HepG2 (cell line): ENCODE measurements around the gene PAN3. TPM values are rescaled to one million over a fixed set of nuclear protein-coding genes. Genes with fewer than 3 reads are reported as not detected.

Experiments
- ATAC-seq: fragments of 200-7000 bp; cut with Tn5 transposase; 3 replicates; pipeline ENCODE4 v1.9.1; 2020; ENCODE audit warnings: mild to moderate bottlenecking, moderate library complexity
- BruUV-seq: library from RNA; stranded (reverse); fragments of 400-500 nt; replicated peaks from 2 replicates; lab custom pipeline; 2021; lab: Mats Ljungman, UMichigan
- CTCF ChIA-PET: fragments of 300-600 bp; formaldehyde crosslinking; extraction: SDS; loops from one replicate; lab custom pipeline; 2021; ENCODE audit warnings: low total read pairs, inconsistent platforms, low intra/inter-chr PET ratio; lab: Yijun Ruan, JAX
- POLR2A ChIA-PET: fragments of 350-600 bp; sonication (Branson Sonifier 250); formaldehyde crosslinking; loops from one replicate; lab custom pipeline; 2020; ENCODE audit warnings: antibody characterized with exemption, inconsistent platforms; lab: Yijun Ruan, JAX
- DNase-seq: peaks from one replicate; pipeline ENCODE4 v3.0.0-alpha.2; 2015; ENCODE audit warnings: low spot score
- FAIRE-seq: peaks from 3 replicates; lab custom pipeline; 2011; peaks lifted over from hg19 to GRCh38; lab: Jason Lieb, UNC
- H2AFZ ChIP-seq: one replicate; pipeline ENCODE4 v1.6.1; 2011; ENCODE audit warnings: low read length, inconsistent platforms
- H3K27ac ChIP-seq: fragments of 300-600 bp; 3 replicates; pipeline ENCODE4 v1.8.0; 2011; ENCODE audit warnings: mixed run types, mild to moderate bottlenecking, mixed read lengths, low read length, inconsistent platforms; ENCODE audit not compliant: insufficient read depth; ENCODE audit errors: extremely low read length
- H3K27me3 ChIP-seq, 2 experiments: fragments of 200-600 bp in 1 of 2; 2 replicates in 1 of 2; 3 replicates in 1 of 2; pipeline versions ENCODE4 v1.6.0 to v1.8.0; 2011; ENCODE audit warnings: low read length in 2 of 2, mild to moderate bottlenecking in 2 of 2, moderate library complexity in 2 of 2, inconsistent platforms in 1 of 2; ENCODE audit not compliant: insufficient read depth in 2 of 2, control insufficient read depth in 1 of 2
- H3K36me3 ChIP-seq, 2 experiments: fragments of 200-600 bp in 1 of 2; replicated peaks in 1 of 2; 2 replicates in 1 of 2; 3 replicates in 1 of 2; pipeline versions ENCODE4 v1.5.1 to v1.8.0; 2011; ENCODE audit warnings: low read length in 2 of 2, inconsistent platforms in 1 of 2; ENCODE audit not compliant: insufficient read depth in 2 of 2, control insufficient read depth in 1 of 2
- H3K4me1 ChIP-seq: 2 replicates; pipeline ENCODE4 v1.5.1; 2012; ENCODE audit warnings: low read length, inconsistent platforms; ENCODE audit not compliant: insufficient read depth
- H3K4me2 ChIP-seq: 2 replicates; pipeline ENCODE4 v1.6.0; 2011; ENCODE audit warnings: low read depth, low read length, inconsistent platforms
- H3K4me3 ChIP-seq, 3 experiments: fragments of 200-600 bp in 1 of 3; sonication (generic), shearing (Covaris generic) in 1 of 3; replicated peaks in 1 of 3; 2 replicates each; pipeline ENCODE4 v1.5.1; 2011 to 2016; ENCODE audit warnings: low read length in 3 of 3, inconsistent platforms in 2 of 3, low read depth in 2 of 3, mild to moderate bottlenecking in 2 of 3, control low read depth in 1 of 3, mixed read lengths in 1 of 3; ENCODE audit not compliant: insufficient read depth in 1 of 3
- H3K79me2 ChIP-seq: one replicate; pipeline ENCODE4 v1.6.1; 2011; ENCODE audit warnings: low read length, inconsistent platforms; ENCODE audit not compliant: insufficient read depth
- H3K9ac ChIP-seq: 2 replicates; pipeline ENCODE4 v1.6.0; 2011; ENCODE audit warnings: mild to moderate bottlenecking, low read depth, low read length, inconsistent platforms; ENCODE audit not compliant: insufficient read depth
- H3K9me3 ChIP-seq: 2 replicates; pipeline ENCODE4 v1.5.1; 2012; ENCODE audit warnings: mild to moderate bottlenecking, low read length
- H4K20me1 ChIP-seq: 2 replicates; pipeline ENCODE4 v1.6.0; 2011; ENCODE audit warnings: inconsistent platforms, mild to moderate bottlenecking, low read length, moderate library complexity; ENCODE audit not compliant: insufficient read depth
- AGO2 ChIP-seq: fragments of 200-400 bp; formaldehyde crosslinking; optimal IDR thresholded peaks from 2 replicates; pipeline ENCODE3; 2017; ENCODE audit warnings: mild to moderate bottlenecking, low read depth, low read length, moderate library complexity
- ELF3 ChIP-seq: IDR thresholded peaks from 2 replicates; pipeline ENCODE4 v1.6.1; 2016; ENCODE audit warnings: missing genetic modification reagents, missing compliant biosample characterization
- GATA4 ChIP-seq: sonication (generic); IDR thresholded peaks from 2 replicates; pipeline ENCODE4 v1.6.1; 2016; ENCODE audit warnings: antibody characterized with exemption, low read depth, borderline replicate concordance
- HOMEZ ChIP-seq: IDR thresholded peaks from 2 replicates; pipeline ENCODE4 v1.6.1; 2016; ENCODE audit warnings: low read depth
- MAFF ChIP-seq: IDR thresholded peaks from 2 replicates; pipeline ENCODE4 v1.6.1; 2011; ENCODE audit warnings: low read depth, low read length, improper control_type of control experiment
- MAFK ChIP-seq, 2 experiments: IDR thresholded peaks in 1 of 2; conservative IDR thresholded peaks in 1 of 2; 2 replicates each; pipeline ENCODE4 v1.6.1; 2011; ENCODE audit warnings: improper control_type of control experiment in 2 of 2, low read length in 2 of 2
- PITX1 ChIP-seq: sonication (generic); formaldehyde crosslinking; IDR thresholded peaks from 2 replicates; pipeline ENCODE4 v1.5.1; 2020; ENCODE audit warnings: mild to moderate bottlenecking, missing genetic modification reagents
- SALL1 ChIP-seq: sonication (generic); formaldehyde crosslinking; IDR thresholded peaks from 2 replicates; pipeline ENCODE4 v1.8.0; 2022; ENCODE audit warnings: mild to moderate bottlenecking, missing genetic modification reagents
- TAF15 ChIP-seq: fragments of 200-400 bp; formaldehyde crosslinking; IDR thresholded peaks from one replicate; pipeline ENCODE4 v1.6.1; 2018; ENCODE audit warnings: mild to moderate bottlenecking, low read depth, low read length; ENCODE audit not compliant: poor library complexity, severe bottlenecking
- THAP11 ChIP-seq: IDR thresholded peaks from 2 replicates; pipeline ENCODE4 v1.6.1; 2016; ENCODE audit warnings: missing biosample characterization, missing genetic modification reagents
- ZKSCAN5 ChIP-seq: sonication (generic); formaldehyde crosslinking; IDR thresholded peaks from 2 replicates; pipeline ENCODE4 v1.5.1; 2020; ENCODE audit warnings: mild to moderate bottlenecking, missing genetic modification reagents
- ZNF101 ChIP-seq: sonication (generic); formaldehyde crosslinking; IDR thresholded peaks from 2 replicates; pipeline ENCODE4 v1.4.0; 2020; ENCODE audit warnings: mild to moderate bottlenecking, low read depth, missing genetic modification reagents, borderline replicate concordance
- ZNF160 ChIP-seq: sonication (generic); formaldehyde crosslinking; IDR thresholded peaks from 2 replicates; pipeline ENCODE4 v1.8.0; 2022; ENCODE audit warnings: mild to moderate bottlenecking, inconsistent platforms, missing genetic modification reagents
- ZNF234 ChIP-seq: sonication (generic); formaldehyde crosslinking; conservative IDR thresholded peaks from 2 replicates; pipeline ENCODE4 v1.5.1; 2020; ENCODE audit warnings: mild to moderate bottlenecking, missing genetic modification reagents
- ZNF749 ChIP-seq: sonication (generic); formaldehyde crosslinking; IDR thresholded peaks from 2 replicates; pipeline ENCODE4 v1.8.0; 2022; ENCODE audit warnings: mild to moderate bottlenecking, missing genetic modification reagents, moderate library complexity, borderline replicate concordance
- ZSCAN12 ChIP-seq: sonication (generic); formaldehyde crosslinking; IDR thresholded peaks from 2 replicates; pipeline ENCODE4 v1.9.0; 2021; ENCODE audit warnings: mild to moderate bottlenecking, missing genetic modification reagents
- WGBS: methylation state at CpG from one replicate; pipeline ENCODE4 v1.1.6; 2017; ENCODE audit warnings: low lambda C conversion rate; 5-methylcytosine and 5-hydroxymethylcytosine counted together
- in situ Hi-C: cut with HindIII; loops from 2 replicates; pipeline ENCODE4 v1.10.0; 2017; ENCODE audit warnings: low pct_unique_long_range_greater_than_20kb; ENCODE audit not compliant: extremely low pct_ligation_motif_present
- intact Hi-C: fragments of 100-400 bp; cut with micrococcal nuclease; formaldehyde crosslinking; loops from one replicate; pipeline ENCODE4 v1.10.0; 2022; ENCODE audit not compliant: unreplicated experiment
- polyA plus RNA-seq, 8 experiments: library from polyadenylated mRNA; depleted of rRNA in 3 of 8; stranded (reverse) in 7 of 8; unstranded in 1 of 8; fragments of >200 nt; fragmentation: Illumina TruSeq in 4 of 8; extraction: Trizol in 4 of 8; gene quantifications; 2 replicates each; pipeline versions ENCODE4 v1.2.1 to v1.2.3, GENCODE V29; 2011 to 2016; ENCODE audit warnings: low read depth in 4 of 8, missing spikeins in 1 of 8, mixed read lengths in 1 of 8; ENCODE audit not compliant: insufficient read depth in 1 of 8
- total RNA-seq, 5 experiments: library from RNA; depleted of rRNA; stranded (reverse); fragments of >200 nt; fragmentation: Illumina TruSeq; extraction: Trizol; gene quantifications; 2 replicates each; pipeline ENCODE4 v1.2.3, GENCODE V29; 2016; ENCODE audit warnings: low read depth in 1 of 5

The PAN3 gene
- total and polyA plus RNA-seq, 2 of the 13 experiments (the other 11 are each of a cell fraction or from before 2014, with no cell fraction given): 9.7 to 10.6 TPM

- DNase-seq (no peak), ATAC-seq (no peak), FAIRE-seq (no peak)
- no peak overlapping the region for H3K27ac ChIP-seq
- H3K4me2 ChIP-seq: no peak overlapping the region
- ChIA-PET POLR2A (no interaction called here), CTCF (no interaction called here)
- H3K9ac ChIP-seq: no peak overlapping the region
- H3K36me3 ChIP-seq: no peaks in the 10 kb centered on the region
- WGBS: 91% methylated on average over 8 of the region's 8 CpGs
- H3K4me1 ChIP-seq: 0 out of 2 replicates have a peak, but pooled peaks cover 6% of the 10 kb centered on the region
- no peaks in the 10 kb centered on the region for H3K9me3 ChIP-seq
- H3K79me2 ChIP-seq: no peaks in the 10 kb centered on the region
- no peak overlapping the region for H3K4me3 ChIP-seq
- no peaks in the 10 kb centered on the region for H3K27me3 ChIP-seq
- intact Hi-C loops: no loop called here
- no peak for TF ChIP-seq ZKSCAN5 (CRISPR knock-in tag)
- TF ChIP-seq MAFF: peak; percentile 72; the same call in 1 of the 2 replicates
- TF ChIP-seq ZNF101 (CRISPR knock-in tag): no peak
- no peak for TF ChIP-seq HOMEZ
- no peak for TF ChIP-seq THAP11 (CRISPR knock-in tag)
- no peak for TF ChIP-seq ZNF160 (CRISPR knock-in tag)
- TF ChIP-seq TAF15: no peak
- TF ChIP-seq ZSCAN12 (CRISPR knock-in tag): no peak
- no peak for TF ChIP-seq AGO2
- peak; percentile 52 to 71 for TF ChIP-seq MAFK (conservative IDR thresholded peaks at IDR 0.05 in 1 of 2, IDR thresholded peaks at IDR 0.05 in 1 of 2; ENCODE audit: low read length in 2 of 2)
- no peak for TF ChIP-seq ZNF234 (CRISPR knock-in tag)
- no peak for TF ChIP-seq PITX1
- TF ChIP-seq ELF3 (CRISPR knock-in tag): no peak
- TF ChIP-seq ZNF749: no peak
- no peak for TF ChIP-seq GATA4
- TF ChIP-seq SALL1 (CRISPR knock-in tag): no peak
- BruUV-seq: no TSS peak
- no peak overlapping the region for H2AFZ ChIP-seq
- H4K20me1 ChIP-seq: no peaks in the 10 kb centered on the region
- in situ Hi-C loops: no loop called here
These were observed 17.1 kb upstream of the PAN3 start for GRCh38 chr13:28121224-28121623.
